PC-3 (cell line): Measurements from ENCODE around the gene RTN4RL2. TPM values are rescaled to one million over a fixed set of nuclear protein-coding genes. Genes with fewer than 3 reads are reported as not detected.

ENCODE experiments used
- ATAC-seq: fragments of 200-7000 bp; cut with Tn5 transposase; 2 replicates; pipeline ENCODE4 v1.9.1; 2020; ENCODE audit warnings: mild to moderate bottlenecking, moderate library complexity
- BruUV-seq: library from RNA; stranded (reverse); fragments of 400-500 nt; replicated peaks from 2 replicates; lab custom pipeline; 2021; lab: Mats Ljungman, UMichigan
- CTCF ChIA-PET: fragments of 300-600 bp; sonication (Branson Sonifier 250); formaldehyde crosslinking; loops from one replicate; lab custom pipeline; 2022; ENCODE audit warnings: antibody characterized with exemption; lab: Charles Lee
- POLR2A ChIA-PET: fragments of 300-600 bp; sonication (Branson Sonifier 250); formaldehyde crosslinking; loops from one replicate; lab custom pipeline; 2022; ENCODE audit warnings: antibody characterized with exemption; ENCODE audit not compliant: unreplicated experiment; lab: Charles Lee
- DNase-seq: peaks from one replicate; pipeline ENCODE4 v3.0.0-alpha.2; 2015
- H2AFZ ChIP-seq: fragments of 300-600 bp; sonication (generic); 2 replicates; pipeline ENCODE4 v1.6.0; 2016; ENCODE audit warnings: antibody characterized with exemption, low read length
- H3F3A ChIP-seq: fragments of 300-600 bp; sonication (generic); one replicate; pipeline ENCODE4 v1.6.0; 2017; ENCODE audit warnings: antibody characterized with exemption, low read length, control low read depth, mild to moderate bottlenecking; ENCODE audit not compliant: unreplicated experiment
- H3K27ac ChIP-seq: fragments of 300-600 bp; sonication (generic); 2 replicates; pipeline ENCODE4 v1.5.1; 2016; ENCODE audit warnings: mild to moderate bottlenecking, low read length
- H3K27me3 ChIP-seq: fragments of 300-600 bp; sonication (generic); 2 replicates; pipeline ENCODE4 v1.6.1; 2016; ENCODE audit warnings: low read length, mixed read lengths
- H3K36me3 ChIP-seq: fragments of 300-600 bp; sonication (generic); 2 replicates; pipeline ENCODE4 v1.6.1; 2016; ENCODE audit warnings: low read depth, mixed run types, low read length, mixed read lengths
- H3K4me1 ChIP-seq: fragments of 300-600 bp; sonication (generic); 2 replicates; pipeline ENCODE4 v1.5.1; 2016; ENCODE audit warnings: low read length; ENCODE audit not compliant: insufficient read depth
- H3K4me2 ChIP-seq: fragments of 300-600 bp; sonication (generic); 2 replicates; pipeline ENCODE4 v1.6.0; 2016; ENCODE audit warnings: low read length
- H3K4me3 ChIP-seq: fragments of 300-600 bp; sonication (generic); 2 replicates; pipeline ENCODE4 v1.5.1; 2016; ENCODE audit warnings: mild to moderate bottlenecking, low read length, mixed read lengths
- H3K79me2 ChIP-seq: fragments of 300-600 bp; sonication (generic); 2 replicates; pipeline ENCODE4 v1.6.1; 2017; ENCODE audit warnings: low read length, mixed read lengths
- H3K9ac ChIP-seq: fragments of 300-600 bp; sonication (generic); 2 replicates; pipeline ENCODE4 v1.6.0; 2016; ENCODE audit warnings: mild to moderate bottlenecking, low read length
- H3K9me2 ChIP-seq: fragments of 300-600 bp; sonication (generic); replicated peaks from 2 replicates; pipeline ENCODE4 v1.6.1; 2016; ENCODE audit warnings: mixed run types, low read length, mixed read lengths
- H3K9me3 ChIP-seq: fragments of 300-600 bp; sonication (generic); 2 replicates; pipeline ENCODE4 v1.6.1; 2016; ENCODE audit warnings: low read length, mixed read lengths
- H4K20me1 ChIP-seq: fragments of 300-600 bp; sonication (generic); 2 replicates; pipeline ENCODE4 v1.6.1; 2016; ENCODE audit warnings: low read length, mixed read lengths
- EZH2 ChIP-seq: fragments of 300-600 bp; sonication (generic); IDR thresholded peaks from one replicate; pipeline ENCODE4 v1.6.1; 2017; ENCODE audit warnings: antibody characterized with exemption, mild to moderate bottlenecking, low read length; ENCODE audit not compliant: unreplicated experiment
- EZH2phosphoT487 ChIP-seq: fragments of 300-600 bp; sonication (generic); IDR thresholded peaks from 2 replicates; pipeline ENCODE4 v1.6.1; 2018; ENCODE audit warnings: mild to moderate bottlenecking, antibody characterized with exemption, low read length, borderline replicate concordance
- intact Hi-C: fragments of 100-400 bp; cut with micrococcal nuclease; formaldehyde crosslinking; loops from 2 replicates; pipeline ENCODE4 v1.9.0; 2023
- total RNA-seq: library from RNA; depleted of rRNA; stranded (reverse); fragments of >200 nt; gene quantifications from 2 replicates; pipeline ENCODE4 v1.2.3, GENCODE V29; 2014
- TF ChIP-seq, protein P1 (sequence below): fragments of 300-600 bp; sonication (generic); conservative IDR thresholded peaks from 2 replicates; pipeline ENCODE4 v1.5.1; 2017; ENCODE audit warnings: antibody characterized with exemption, low read depth, mild to moderate bottlenecking, low read length

Gene RTN4RL2
- total RNA-seq, 1 experiment from 2014 or later: 3.5 TPM

DNA sequence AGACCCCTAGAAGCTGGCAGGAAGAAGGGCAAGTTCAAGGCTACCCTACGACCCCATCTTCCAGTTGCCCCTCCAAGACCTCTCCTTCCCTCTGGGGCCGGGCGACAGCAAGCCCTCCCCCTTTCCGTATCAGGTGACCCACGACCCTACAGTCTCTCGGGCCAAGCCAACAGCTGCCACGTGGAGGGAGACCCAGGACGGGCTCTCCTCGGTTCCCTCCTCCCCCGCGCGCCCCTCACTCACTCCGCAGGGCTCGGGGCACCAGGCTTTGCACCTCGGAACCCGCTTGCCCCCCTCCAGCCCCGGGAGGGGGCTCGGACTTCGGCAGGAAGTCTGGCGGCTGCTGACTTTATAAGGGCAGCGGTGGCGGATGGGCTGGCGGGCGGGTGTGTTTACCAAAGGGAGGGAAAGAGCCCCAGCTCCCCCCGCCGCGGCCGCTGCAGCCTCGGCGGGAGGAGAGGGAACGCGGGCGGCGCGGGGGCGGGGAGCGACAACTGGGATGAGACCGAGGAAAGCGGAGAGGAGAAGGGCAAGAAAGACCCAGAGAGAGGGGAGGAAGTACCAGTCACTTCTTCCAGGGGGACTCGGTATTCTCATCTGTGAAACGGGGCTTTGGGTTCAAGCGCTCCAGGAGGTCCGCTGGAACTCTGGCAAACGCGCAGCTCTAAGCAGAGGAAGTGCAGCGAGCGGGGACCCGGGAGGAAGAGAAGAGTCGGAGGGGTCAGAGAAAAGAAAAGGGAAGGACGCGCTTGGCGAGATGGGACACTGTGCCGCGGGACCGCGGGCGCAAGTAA is 54.4 kb downstream of the RTN4RL2 start:
- H3K9ac ChIP-seq: peak overlapping the region; percentile 62
- no peaks in the 10 kb centered on the region for H4K20me1 ChIP-seq
- ChIA-PET POLR2A (interaction anchor here (0.5 kb wide), 1 partner anchor 276 kb away, joined by 3 read pairs; no protein-coding TSS in a partner anchor), CTCF (interaction anchor here (0.6 to 1.1 kb wide), 2 partner anchors 56 to 130 kb away, joined by 4 read pairs; no protein-coding TSS in a partner anchor)
- peak overlapping the region; percentile 83 for H2AFZ ChIP-seq
- no peaks in the 10 kb centered on the region for H3F3A ChIP-seq
- TF ChIP-seq EZH2: no peak
- TF ChIP-seq EZH2phosphoT487: no peak
- TF ChIP-seq, protein P1, sequence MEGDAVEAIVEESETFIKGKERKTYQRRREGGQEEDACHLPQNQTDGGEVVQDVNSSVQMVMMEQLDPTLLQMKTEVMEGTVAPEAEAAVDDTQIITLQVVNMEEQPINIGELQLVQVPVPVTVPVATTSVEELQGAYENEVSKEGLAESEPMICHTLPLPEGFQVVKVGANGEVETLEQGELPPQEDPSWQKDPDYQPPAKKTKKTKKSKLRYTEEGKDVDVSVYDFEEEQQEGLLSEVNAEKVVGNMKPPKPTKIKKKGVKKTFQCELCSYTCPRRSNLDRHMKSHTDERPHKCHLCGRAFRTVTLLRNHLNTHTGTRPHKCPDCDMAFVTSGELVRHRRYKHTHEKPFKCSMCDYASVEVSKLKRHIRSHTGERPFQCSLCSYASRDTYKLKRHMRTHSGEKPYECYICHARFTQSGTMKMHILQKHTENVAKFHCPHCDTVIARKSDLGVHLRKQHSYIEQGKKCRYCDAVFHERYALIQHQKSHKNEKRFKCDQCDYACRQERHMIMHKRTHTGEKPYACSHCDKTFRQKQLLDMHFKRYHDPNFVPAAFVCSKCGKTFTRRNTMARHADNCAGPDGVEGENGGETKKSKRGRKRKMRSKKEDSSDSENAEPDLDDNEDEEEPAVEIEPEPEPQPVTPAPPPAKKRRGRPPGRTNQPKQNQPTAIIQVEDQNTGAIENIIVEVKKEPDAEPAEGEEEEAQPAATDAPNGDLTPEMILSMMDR: no peak
- no peaks in the 10 kb centered on the region for H3K79me2 ChIP-seq
- no TSS peak for BruUV-seq
- no peaks in the 10 kb centered on the region for H3K36me3 ChIP-seq
- H3K9me2 ChIP-seq: no peaks in the 10 kb centered on the region
- intact Hi-C loops: no loop called here
- H3K4me3 ChIP-seq: peak overlapping the region; percentile 94
- H3K4me1 ChIP-seq: peaks cover 9% of the 10 kb centered on the region
- no peaks in the 10 kb centered on the region for H3K9me3 ChIP-seq
- H3K27ac ChIP-seq: no peak overlapping the region
- no peaks in the 10 kb centered on the region for H3K27me3 ChIP-seq
- ATAC-seq (peak; percentile 59), DNase-seq (peak; percentile 54)
- H3K4me2 ChIP-seq: peak overlapping the region; percentile 100

DNA sequence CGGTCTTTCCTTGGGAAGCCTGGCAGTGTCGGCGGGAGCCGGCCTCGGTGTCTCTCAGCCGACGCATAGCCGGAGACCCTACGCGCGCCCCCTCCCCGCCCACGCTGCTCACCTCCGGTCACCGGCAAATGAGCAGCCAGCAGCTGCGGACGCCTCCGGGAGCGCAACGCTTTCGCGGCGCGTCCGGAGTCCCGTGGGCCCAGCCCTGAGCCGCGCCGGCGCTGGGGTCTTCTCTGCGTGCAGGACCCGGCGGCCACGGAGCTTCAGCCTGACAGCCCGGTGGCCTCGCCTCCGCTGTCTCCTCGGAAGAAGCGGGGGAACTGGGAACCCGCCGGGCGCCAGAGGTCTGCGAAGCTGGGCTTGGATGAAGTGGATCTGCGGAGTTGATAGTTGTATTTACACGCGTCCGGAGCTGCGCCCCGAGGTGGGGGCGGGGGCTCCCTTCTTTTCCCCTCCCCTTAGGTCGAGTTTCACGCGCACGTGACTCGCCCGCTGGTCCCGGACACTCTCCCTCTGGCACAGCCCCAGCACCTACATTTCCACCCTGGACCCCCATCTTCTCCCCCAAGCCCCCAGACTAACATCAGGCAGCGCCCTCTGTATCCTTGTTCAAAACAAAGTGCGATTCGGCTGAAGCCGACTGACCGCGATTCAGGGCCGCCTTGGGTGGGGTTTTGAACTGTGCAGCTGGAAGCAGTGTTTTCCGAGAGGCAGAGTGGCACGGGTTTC is 55.2 kb downstream of the RTN4RL2 start, which contains the start of gene SLC43A1:
TSS of gene SLC43A1 (minus strand) at position 371 of the 729 bp plus-strand sequence. CDS start 1,591 bp downstream, outside the sequence.
- no peaks in the 10 kb centered on the region for H4K20me1 ChIP-seq
- H3K9me3 ChIP-seq: no peaks in the 10 kb centered on the region
- H3K4me3 ChIP-seq: peak within 1 kb of the TSS; percentile 94
- ChIA-PET CTCF (interaction anchor here (0.6 kb wide), 1 partner anchor 129 kb away, joined by 4 read pairs; no protein-coding TSS in a partner anchor), POLR2A (interaction anchor here (0.5 to 0.6 kb wide), 2 partner anchors 47 to 275 kb away, joined by 3 read pairs; no protein-coding TSS in a partner anchor)
- BruUV-seq: no TSS peak
- H3K79me2 ChIP-seq: no peaks in the 10 kb centered on the region
- peak within 1 kb of the TSS; percentile 100 for H3K4me2 ChIP-seq
- peak within 1 kb of the TSS; percentile 62 for H3K9ac ChIP-seq
- H3F3A ChIP-seq: no peaks in the 10 kb centered on the region
- peak within 1 kb of the TSS; percentile 83 for H2AFZ ChIP-seq
- no peaks in the 10 kb centered on the region for H3K27me3 ChIP-seq
- intact Hi-C loops: loop anchor here (1.0 kb wide), 1 partner anchor 170 kb away; no protein-coding TSS in a partner anchor
- H3K27ac ChIP-seq: no peak within 1 kb of the TSS
- no peaks in the 10 kb centered on the region for H3K9me2 ChIP-seq
- peaks cover 9% of the 10 kb centered on the region for H3K4me1 ChIP-seq
- TF ChIP-seq, protein P1: peak; percentile 25; the same call in 1 of the 2 replicates
- TF ChIP-seq EZH2: no peak
- TF ChIP-seq EZH2phosphoT487: no peak
- ATAC-seq (peak; percentile 57), DNase-seq (peak; percentile 46)
- H3K36me3 ChIP-seq: no peaks in the 10 kb centered on the region
